MCF 10A (cell line): ENCODE data around the gene OR51L1. TPM values are rescaled to one million over a fixed set of nuclear protein-coding genes. Genes with fewer than 3 reads are reported as not detected.

Source experiments
- BruUV-seq: library from RNA; stranded (reverse); fragments of 400-500 nt; replicated peaks from 2 replicates; lab custom pipeline; 2021; lab: Mats Ljungman, UMichigan
- CTCF ChIA-PET: fragments of 300-600 bp; sonication (Branson Sonifier 250); formaldehyde crosslinking; extraction: SDS; loops from one replicate; lab custom pipeline; 2021; ENCODE audit warnings: antibody characterized with exemption, inconsistent platforms; lab: Yijun Ruan, JAX
- POLR2A ChIA-PET: fragments of 300-600, 350-650 bp; sonication (Branson Sonifier 250); formaldehyde crosslinking; extraction: SDS; loops from one replicate; lab custom pipeline; 2020; ENCODE audit warnings: antibody characterized with exemption, inconsistent platforms; lab: Yijun Ruan, JAX
- DNase-seq: peaks from one replicate; pipeline ENCODE4 v3.0.0-alpha.2; 2018; ENCODE audit not compliant: unreplicated experiment
- H3K27ac Mint-ChIP-seq: one replicate; pipeline ENCODE4 v1.8.0; 2022; ENCODE audit warnings: mild to moderate bottlenecking, low read depth, mixed read lengths; ENCODE audit not compliant: unreplicated experiment
- H3K27me3 Mint-ChIP-seq: one replicate; pipeline ENCODE4 v1.8.0; 2022; ENCODE audit warnings: mixed read lengths; ENCODE audit not compliant: insufficient read depth, unreplicated experiment
- H3K36me3 Mint-ChIP-seq: one replicate; pipeline ENCODE4 v1.8.0; 2022; ENCODE audit warnings: mild to moderate bottlenecking, moderate library complexity, mixed read lengths; ENCODE audit not compliant: insufficient read depth, unreplicated experiment
- H3K4me1 Mint-ChIP-seq: one replicate; pipeline ENCODE4 v1.8.0; 2022; ENCODE audit warnings: mixed read lengths; ENCODE audit not compliant: insufficient read depth, unreplicated experiment
- H3K4me3 Mint-ChIP-seq: one replicate; pipeline ENCODE4 v1.8.0; 2022; ENCODE audit warnings: mild to moderate bottlenecking, moderate library complexity, mixed read lengths; ENCODE audit not compliant: unreplicated experiment
- H3K9me3 Mint-ChIP-seq: one replicate; pipeline ENCODE4 v1.8.0; 2022; ENCODE audit warnings: mixed read lengths; ENCODE audit not compliant: unreplicated experiment
- CTCF ChIP-seq: fragments of 200-600 bp; IDR thresholded peaks from one replicate; pipeline ENCODE4 v1.8.0; 2022; ENCODE audit warnings: antibody characterized with exemption, mild to moderate bottlenecking; ENCODE audit not compliant: unreplicated experiment
- intact Hi-C: fragments of 100-400 bp; cut with micrococcal nuclease; formaldehyde crosslinking; loops from 2 replicates; pipeline ENCODE4 v1.14.1; 2022
- total RNA-seq: library from RNA; stranded (reverse); gene quantifications from 2 replicates; pipeline ENCODE4 v1.2.3, GENCODE V29; 2022

The OR51L1 gene
- total RNA-seq, 1 experiment from 2014 or later = not detected

GRCh38 chr11:4960877-4961276 lies 33.8 kb upstream of the OR51L1 start:
- H3K4me1 Mint-ChIP-seq = no peaks in the 10 kb centered on the region
- BruUV-seq = no TSS peak

GRCh38 chr11:4962816-4963215 lies 31.8 kb upstream of the OR51L1 start:
- no TSS peak for BruUV-seq
- peaks cover 8% of the 10 kb centered on the region for H3K9me3 Mint-ChIP-seq
- no peak for TF ChIP-seq CTCF
- H3K27me3 Mint-ChIP-seq = peaks cover 33% of the 10 kb centered on the region
- H3K4me3 Mint-ChIP-seq = no peak overlapping the region
- CTCF ChIA-PET = no interaction called here
- intact Hi-C loops = no loop called here
- POLR2A ChIA-PET = no interaction called here
- DNase-seq = no peak
- no peaks in the 10 kb centered on the region for H3K4me1 Mint-ChIP-seq
- H3K27ac Mint-ChIP-seq = no peak overlapping the region
- no peaks in the 10 kb centered on the region for H3K36me3 Mint-ChIP-seq

More at GRCh38 chr11:4960877-4961276, 33.8 kb upstream of the OR51L1 start:
- Mint-ChIP-seq H3K27me3 (peaks cover 30% of the 10 kb centered on the region), H3K9me3 (peaks cover 8% of the 10 kb centered on the region), H3K36me3 (no peaks in the 10 kb centered on the region), H3K4me3 (no peak overlapping the region), H3K27ac (no peak overlapping the region)
- DNase-seq = peak; percentile 3
- POLR2A ChIA-PET = no interaction called here
- intact Hi-C loops = no loop called here
- CTCF ChIA-PET = interaction anchor here (0.6 kb wide), 1 partner anchor 13 kb away, joined by 3 read pairs; no protein-coding TSS in a partner anchor
- no peak for TF ChIP-seq CTCF

GRCh38 chr11:4975436-4975835 lies 19.2 kb upstream of the OR51L1 start:
- TF ChIP-seq CTCF = no peak
- no peaks in the 10 kb centered on the region for H3K4me1 Mint-ChIP-seq
- DNase-seq = no peak
- intact Hi-C loops = no loop called here
- BruUV-seq = no TSS peak
- ChIA-PET CTCF (interaction anchor here (0.7 kb wide), 1 partner anchor 811 kb away, joined by 3 read pairs; no protein-coding TSS in a partner anchor), POLR2A (no interaction called here)
- no peak overlapping the region for H3K27ac Mint-ChIP-seq
- no peaks in the 10 kb centered on the region for H3K36me3 Mint-ChIP-seq
- no peak overlapping the region for H3K4me3 Mint-ChIP-seq
- H3K27me3 Mint-ChIP-seq = peaks cover 39% of the 10 kb centered on the region
- H3K9me3 Mint-ChIP-seq = no peaks in the 10 kb centered on the region

- intact Hi-C loops = no loop called here
- DNase-seq = no peak
- Mint-ChIP-seq H3K4me3 (no peak overlapping the region), H3K27me3 (peaks cover 42% of the 10 kb centered on the region), H3K4me1 (no peaks in the 10 kb centered on the region), H3K9me3 (no peaks in the 10 kb centered on the region), H3K36me3 (no peaks in the 10 kb centered on the region), H3K27ac (no peak overlapping the region)
- TF ChIP-seq CTCF = no peak
- no TSS peak for BruUV-seq
- CTCF ChIA-PET = no interaction called here
- POLR2A ChIA-PET = no interaction called here
Measured at GRCh38 chr11:4979036-4979435, 15.6 kb upstream of the OR51L1 start.
